GM23338 (cell line): ENCODE data around the gene VSIG10. TPM values are rescaled to one million over a fixed set of nuclear protein-coding genes. Genes with fewer than 3 reads are reported as not detected.

Source experiments
- ATAC-seq: fragments of 200-7000 bp; cut with Tn5 transposase; 3 replicates; pipeline ENCODE4 v1.9.1; 2020
- DNase-seq: peaks from one replicate; pipeline ENCODE4 v3.0.0-alpha.2; 2015; ENCODE audit warnings: low spot score
- H2AFZ ChIP-seq: fragments of 200-600 bp; sonication (generic); 2 replicates; pipeline ENCODE4 v1.8.0; 2016; ENCODE audit warnings: antibody characterized with exemption, mild to moderate bottlenecking, moderate library complexity
- H3F3A ChIP-seq: fragments of 200-600 bp; sonication (generic); replicated peaks from 2 replicates; pipeline ENCODE4 v1.8.0; 2017; ENCODE audit warnings: antibody characterized with exemption, mixed run types, low read depth
- H3K27ac ChIP-seq: fragments of 200-600 bp; sonication (generic); 2 replicates; pipeline ENCODE4 v1.6.1; 2016; ENCODE audit warnings: low read depth
- H3K27me3 ChIP-seq: fragments of 200-600 bp; sonication (generic); 2 replicates; pipeline ENCODE4 v1.8.0; 2016; ENCODE audit warnings: mild to moderate bottlenecking, mixed run types, moderate library complexity; ENCODE audit not compliant: insufficient read depth
- H3K36me3 ChIP-seq: fragments of 200-600 bp; sonication (generic); 2 replicates; pipeline ENCODE4 v1.8.0; 2016; ENCODE audit warnings: mild to moderate bottlenecking; ENCODE audit not compliant: insufficient read depth
- H3K4me1 ChIP-seq: fragments of 200-600 bp; sonication (generic); 2 replicates; pipeline ENCODE4 v1.8.0; 2016; ENCODE audit warnings: mild to moderate bottlenecking, moderate library complexity; ENCODE audit not compliant: insufficient read depth
- H3K4me2 ChIP-seq: fragments of 200-600 bp; sonication (generic); 2 replicates; pipeline ENCODE4 v1.7.1; 2017; ENCODE audit warnings: mixed run types
- H3K4me3 ChIP-seq: fragments of 200-600 bp; sonication (generic); 2 replicates; pipeline ENCODE4 v1.6.1; 2016; ENCODE audit warnings: mixed run types
- H3K79me2 ChIP-seq: fragments of 200-600 bp; sonication (generic); replicated peaks from 2 replicates; pipeline ENCODE4 v1.8.0; 2017; ENCODE audit warnings: mild to moderate bottlenecking; ENCODE audit not compliant: insufficient read depth
- H3K9me2 ChIP-seq: fragments of 200-600 bp; sonication (generic); 2 replicates; pipeline ENCODE4 v1.8.0; 2017; ENCODE audit not compliant: insufficient read depth
- H4K20me1 ChIP-seq: fragments of 200-600 bp; sonication (generic); replicated peaks from 2 replicates; pipeline ENCODE4 v1.8.0; 2017; ENCODE audit warnings: mild to moderate bottlenecking; ENCODE audit not compliant: insufficient read depth
- H3K27ac Mint-ChIP-seq: 2 replicates; pipeline ENCODE4 v1.8.0; 2020; ENCODE audit warnings: inconsistent platforms, mild to moderate bottlenecking, moderate library complexity, mixed read lengths
- H3K27me3 Mint-ChIP-seq: 3 replicates; pipeline ENCODE4 v1.8.0; 2022; ENCODE audit warnings: low read depth, mild to moderate bottlenecking, moderate library complexity, mixed read lengths, inconsistent platforms; ENCODE audit not compliant: insufficient read depth, poor library complexity
- H3K36me3 Mint-ChIP-seq: 3 replicates; pipeline ENCODE4 v1.8.0; 2021; ENCODE audit warnings: low read depth, mild to moderate bottlenecking, inconsistent platforms, moderate library complexity, mixed read lengths
- H3K4me1 Mint-ChIP-seq: 3 replicates; pipeline ENCODE4 v1.8.0; 2020; ENCODE audit warnings: mild to moderate bottlenecking, inconsistent platforms, mixed read lengths
- H3K4me3 Mint-ChIP-seq: 3 replicates; pipeline ENCODE4 v1.8.0; 2021; ENCODE audit warnings: moderate library complexity, mild to moderate bottlenecking, inconsistent platforms, mixed read lengths
- H3K9me3 Mint-ChIP-seq: 3 replicates; pipeline ENCODE4 v1.8.0; 2020; ENCODE audit warnings: moderate library complexity, mild to moderate bottlenecking, inconsistent platforms, mixed read lengths
- CREB1 ChIP-seq: fragments of 250-450 bp; sonication (Bioruptor Pico); IDR thresholded peaks from 2 replicates; pipeline ENCODE4 v1.5.0; 2020; ENCODE audit warnings: low read depth, mild to moderate bottlenecking, moderate library complexity
- CTCF ChIP-seq, 2 experiments: fragments of 200-600 bp in 1 of 2; sonication (generic) in 1 of 2; conservative IDR thresholded peaks; 2 replicates each; pipeline versions ENCODE4 v1.5.1 to v1.6.1; 2016 to 2017; ENCODE audit warnings: antibody characterized with exemption in 2 of 2, low read depth in 2 of 2, mild to moderate bottlenecking in 2 of 2, moderate library complexity in 1 of 2
- ETS1 ChIP-seq: IDR thresholded peaks from 2 replicates; pipeline ENCODE4 v1.6.1; 2016; ENCODE audit warnings: antibody characterized with exemption
- EZH2 ChIP-seq: fragments of 200-600 bp; sonication (generic); IDR thresholded peaks from one replicate; pipeline ENCODE4 v1.8.0; 2017; ENCODE audit warnings: antibody characterized with exemption, mild to moderate bottlenecking, low read depth; ENCODE audit not compliant: unreplicated experiment
- EZH2phosphoT487 ChIP-seq: fragments of 200-600 bp; sonication (generic); IDR thresholded peaks from one replicate; pipeline ENCODE4 v1.8.1; 2018; ENCODE audit warnings: antibody characterized with exemption; ENCODE audit not compliant: unreplicated experiment
- JUNB ChIP-seq: IDR thresholded peaks from one replicate; pipeline ENCODE4 v1.6.1; 2016; ENCODE audit warnings: antibody characterized with exemption; ENCODE audit not compliant: unreplicated experiment
- POLR2AphosphoS5 ChIP-seq: IDR thresholded peaks from 2 replicates; pipeline ENCODE4 v1.6.1; 2016; ENCODE audit warnings: antibody characterized with exemption, low read depth
- STAT1 ChIP-seq: IDR thresholded peaks from one replicate; pipeline ENCODE4 v1.6.1; 2016; ENCODE audit warnings: antibody characterized with exemption; ENCODE audit not compliant: unreplicated experiment
- ZNF114 ChIP-seq: fragments of 250-450 bp; sonication (Bioruptor Pico); IDR thresholded peaks from 2 replicates; pipeline ENCODE4 v1.5.0; 2020; ENCODE audit warnings: mild to moderate bottlenecking, moderate library complexity
- ZNF331 ChIP-seq: fragments of 250-450 bp; sonication (Bioruptor Pico); IDR thresholded peaks from 2 replicates; pipeline ENCODE4 v1.5.0; 2020; ENCODE audit warnings: low read depth, mild to moderate bottlenecking, moderate library complexity
- ZNF462 ChIP-seq: fragments of 250-450 bp; sonication (Bioruptor Pico); IDR thresholded peaks from 2 replicates; pipeline ENCODE4 v1.5.0; 2020; ENCODE audit warnings: mild to moderate bottlenecking, moderate library complexity
- polyA plus RNA-seq: library from polyadenylated mRNA; unstranded; fragments of >200 nt; fragmentation: Nextera tagmentation; extraction: Ambion mirVana; gene quantifications from 2 replicates; pipeline ENCODE4 v1.2.1, GENCODE V29; 2016
- total RNA-seq: library from RNA; depleted of rRNA; stranded (reverse); fragments of >200 nt; shearing (Covaris generic); gene quantifications from 2 replicates; pipeline ENCODE4 v1.2.3, GENCODE V29; 2014

VSIG10 gene
- total and polyA plus RNA-seq, 2 experiments from 2014 or later: 52.1 to 98.5 TPM

GRCh38 chr12:118145113-118145797, 41.4 kb upstream of the VSIG10 start:
- no peaks in the 10 kb centered on the region for H3K4me1 Mint-ChIP-seq
- Histone ChIP-seq H3K4me1 (no peaks in the 10 kb centered on the region; the same call in 1 of the 2 replicates), H3K27ac (0 out of 2 replicates have a peak overlapping the region, but pooled peaks have one; percentile 66), H3K79me2 (peaks cover 19% of the 10 kb centered on the region), H3K4me2 (no peak overlapping the region), H3F3A (peaks cover 22% of the 10 kb centered on the region; the same call in 1 of the 2 replicates), H4K20me1 (peaks cover 22% of the 10 kb centered on the region; the same call in 1 of the 2 replicates), H3K36me3 (peaks cover 59% of the 10 kb centered on the region), H3K9me2 (no peaks in the 10 kb centered on the region), H3K4me3 (no peak overlapping the region), H2AFZ (no peak overlapping the region), H3K27me3 (no peaks in the 10 kb centered on the region)
- H3K27ac Mint-ChIP-seq: no peak overlapping the region
- no peaks in the 10 kb centered on the region for H3K27me3 Mint-ChIP-seq
- H3K9me3 Mint-ChIP-seq: no peaks in the 10 kb centered on the region
- H3K36me3 Mint-ChIP-seq: peaks cover 80% of the 10 kb centered on the region
- TF ChIP-seq STAT1: no peak
- no peak for TF ChIP-seq ETS1
- TF ChIP-seq ZNF331 (CRISPR knock-in tag): no peak
- DNase-seq: no peak
- no peak overlapping the region for H3K4me3 Mint-ChIP-seq
- no peak for ATAC-seq

- Histone ChIP-seq H3K79me2 (peaks cover 27% of the 10 kb centered on the region), H3K4me2 (no peak overlapping the region), H3K27me3 (no peaks in the 10 kb centered on the region), H3K36me3 (peaks cover 66% of the 10 kb centered on the region), H3K4me3 (no peak overlapping the region), H3K27ac (no peak overlapping the region), H4K20me1 (peaks cover 22% of the 10 kb centered on the region; the same call in 1 of the 2 replicates), H3K4me1 (no peaks in the 10 kb centered on the region; the same call in 1 of the 2 replicates), H2AFZ (no peak overlapping the region), H3F3A (peaks cover 30% of the 10 kb centered on the region; the same call in 1 of the 2 replicates), H3K9me2 (no peaks in the 10 kb centered on the region)
- ATAC-seq (no peak), DNase-seq (no peak)
- Mint-ChIP-seq H3K4me1 (no peaks in the 10 kb centered on the region), H3K27ac (no peak overlapping the region), H3K36me3 (peaks cover 86% of the 10 kb centered on the region), H3K9me3 (no peaks in the 10 kb centered on the region), H3K4me3 (no peak overlapping the region; the same call in 2 of the 3 replicates), H3K27me3 (no peaks in the 10 kb centered on the region)
- TF ChIP-seq CTCF (conservative IDR thresholded peaks at IDR 0.05; ENCODE audit: low read depth in 2 of 2): no peak
- TF ChIP-seq EZH2: no peak
- no peak for TF ChIP-seq EZH2phosphoT487
- TF ChIP-seq POLR2AphosphoS5: no peak
- TF ChIP-seq ZNF462 (CRISPR knock-in tag): no peak
- no peak for TF ChIP-seq ZNF114 (CRISPR knock-in tag)
- TF ChIP-seq CREB1 (CRISPR knock-in tag): no peak
- TF ChIP-seq JUNB: no peak
- TF ChIP-seq ZNF331 (CRISPR knock-in tag): no peak
Measured at GRCh38 chr12:118144499-118144898, 40.7 kb upstream of the VSIG10 start.
